GM19372 (cell line): ENCODE measurements around the gene IFNLR1.

Experiments
- ATAC-seq: cut with Tn5 transposase; IDR thresholded peaks from one replicate; pipeline ENCODE4 v1.9.1; 2021; ENCODE audit warnings: mild to moderate bottlenecking, low read depth, moderate library complexity; ENCODE audit not compliant: unreplicated experiment

IFNLR1 gene

GRCh38 chr1:24180676-24181075 is 6.4 kb downstream of the IFNLR1 start:
- no peak for ATAC-seq

GRCh38 chr1:24179251-24179840 is 7.7 kb downstream of the IFNLR1 start:
- no peak for ATAC-seq

GRCh38 chr1:24178407-24178806 is 8.7 kb downstream of the IFNLR1 start:
- ATAC-seq = no peak

- no peak for ATAC-seq
These were observed 9.9 kb downstream of the IFNLR1 start for GRCh38 chr1:24177161-24177560.

- no peak for ATAC-seq
These were observed 11.9 kb downstream of the IFNLR1 start for GRCh38 chr1:24175033-24175755.

GRCh38 chr1:24173638-24174575 is 13.2 kb downstream of the IFNLR1 start:
- no peak for ATAC-seq

GRCh38 chr1:24172598-24172997 is 14.5 kb downstream of the IFNLR1 start:
- ATAC-seq = no peak

GRCh38 chr1:24169286-24169685 is 17.8 kb downstream of the IFNLR1 start:
- no peak for ATAC-seq

- no peak for ATAC-seq
These were observed 18.8 kb downstream of the IFNLR1 start for GRCh38 chr1:24168245-24168644.

- no peak for ATAC-seq
These were observed 20.1 kb downstream of the IFNLR1 start for GRCh38 chr1:24167008-24167407.

GRCh38 chr1:24165500-24165899 is 21.6 kb downstream of the IFNLR1 start:
- no peak for ATAC-seq

- no peak for ATAC-seq
These were observed 23.1 kb downstream of the IFNLR1 start for GRCh38 chr1:24164004-24164403.

GRCh38 chr1:24162201-24162600 is 24.9 kb downstream of the IFNLR1 start:
- no peak for ATAC-seq

GRCh38 chr1:24161270-24161669 is 25.8 kb downstream of the IFNLR1 start:
- no peak for ATAC-seq

GRCh38 chr1:24159366-24159765 is 27.7 kb downstream of the IFNLR1 start:
- no peak for ATAC-seq

- no peak for ATAC-seq
These were observed 29.1 kb downstream of the IFNLR1 start for GRCh38 chr1:24157918-24158481.

GRCh38 chr1:24156542-24157260 is 30.4 kb downstream of the IFNLR1 start:
- no peak for ATAC-seq

- no peak for ATAC-seq
These were observed 31.9 kb downstream of the IFNLR1 start for GRCh38 chr1:24155011-24155782.

GRCh38 chr1:24154215-24154614 is 32.9 kb downstream of the IFNLR1 start:
- no peak for ATAC-seq
